ENCODE measurements around the gene KRT86.
A peak's percentile ranks its signal among the peaks of the same experiment; 100 is the strongest.
"Not testable (repeated sequence)": the region's sequence is repeated elsewhere in the genome, so short reads cannot be mapped to it uniquely, and the experiment has no call there.

KRT86 gene

GRCh38 chr12:52285851-52286530, 11.5 kb downstream of the KRT86 start:
- no peak for DNase-seq
- Histone ChIP-seq H3K27ac (no peak overlapping the region), H3K27me3 (replicated peaks) (no peaks in the 10 kb centered on the region), H3K36me3 (replicated peaks) (no peaks in the 10 kb centered on the region), H3K4me3 (ENCODE audit: low read depth, low read length) (no peak overlapping the region)
- in situ Hi-C loops (cut with HindIII; ENCODE audit: low pct_ligation_motif_present, low sequenced_read_pairs) = no loop called here
- no peak for TF ChIP-seq CTCF (IDR thresholded peaks at IDR 0.05; ENCODE audit: low read depth, low read length, missing control alignments)

- in situ Hi-C loops (cut with HindIII; ENCODE audit: low pct_ligation_motif_present, low sequenced_read_pairs); H3K4me3 ChIP-seq (ENCODE audit: low read depth, low read length); DNase-seq; H3K36me3 ChIP-seq (replicated peaks); H3K27me3 ChIP-seq (replicated peaks); H3K27ac ChIP-seq: not testable (repeated sequence)
- peak; percentile 4 for TF ChIP-seq CTCF (IDR thresholded peaks at IDR 0.05; ENCODE audit: low read depth, low read length, missing control alignments)
Measured at GRCh38 chr12:52286857-52287785, 12.7 kb downstream of the KRT86 start.

- H3K27me3 ChIP-seq (replicated peaks) = peaks cover 13% of the 10 kb centered on the region
- H3K27ac ChIP-seq; H3K36me3 ChIP-seq (replicated peaks); in situ Hi-C loops (cut with HindIII; ENCODE audit: low pct_ligation_motif_present, low sequenced_read_pairs); DNase-seq; H3K4me3 ChIP-seq (ENCODE audit: low read depth, low read length): not testable (repeated sequence)
Measured at GRCh38 chr12:52287816-52288805, 13.7 kb downstream of the KRT86 start.

- in situ Hi-C loops (cut with HindIII; ENCODE audit: low pct_ligation_motif_present, low sequenced_read_pairs); DNase-seq: not testable (repeated sequence)
- peaks cover 18% of the 10 kb centered on the region for H3K27me3 ChIP-seq (replicated peaks)
Measured at GRCh38 chr12:52290483-52291134, 16.2 kb downstream of the KRT86 start.

GRCh38 chr12:52291267-52291935, 17.0 kb downstream of the KRT86 start, which contains the start of gene KRT81:
TSS of gene KRT81 (minus strand) at chr12:52291534. CDS start at chr12:52291465, 69 bp downstream.
- Histone ChIP-seq H3K27me3 (replicated peaks) (peaks cover 18% of the 10 kb centered on the region), H3K36me3 (replicated peaks) (no peaks in the 10 kb centered on the region), H3K27ac (no peak within 1 kb of the TSS), H3K4me3 (ENCODE audit: low read depth, low read length) (no peak within 1 kb of the TSS)
- in situ Hi-C loops (cut with HindIII; ENCODE audit: low pct_ligation_motif_present, low sequenced_read_pairs) = no loop called here
- TF ChIP-seq CTCF (IDR thresholded peaks at IDR 0.05; ENCODE audit: low read depth, low read length, missing control alignments) = no peak
- no peak for DNase-seq

More at GRCh38 chr12:52290483-52291134, 16.2 kb downstream of the KRT86 start:
- not testable (repeated sequence) for H3K27ac ChIP-seq; H3K36me3 ChIP-seq (replicated peaks); H3K4me3 ChIP-seq (ENCODE audit: low read depth, low read length)

- DNase-seq = no peak
- in situ Hi-C loops (cut with HindIII; ENCODE audit: low pct_ligation_motif_present, low sequenced_read_pairs) = no loop called here
- TF ChIP-seq CTCF (IDR thresholded peaks at IDR 0.05; ENCODE audit: low read depth, low read length, missing control alignments) = no peak
- Histone ChIP-seq H3K27ac (no peak overlapping the region), H3K36me3 (replicated peaks) (no peaks in the 10 kb centered on the region), H3K27me3 (replicated peaks) (peaks cover 27% of the 10 kb centered on the region), H3K4me3 (ENCODE audit: low read depth, low read length) (no peak overlapping the region)
Measured at GRCh38 chr12:52293926-52294325, 19.5 kb downstream of the KRT86 start.
